OCI-LY1 (cell line): ENCODE measurements around the gene PUM1.
"Not testable (repeated sequence)": the region's sequence is repeated elsewhere in the genome, so short reads cannot be mapped to it uniquely, and the experiment has no call there.

Experiments used
- H2AFZ ChIP-seq: fragments of 200-600 bp; sonication (generic), shearing (Covaris generic); 2 replicates; pipeline ENCODE4 v1.6.0; 2014; ENCODE audit warnings: antibody characterized with exemption, mild to moderate bottlenecking, low read length
- H3F3A ChIP-seq: fragments of 200-600 bp; sonication (generic), shearing (Covaris generic); 2 replicates; pipeline ENCODE4 v1.6.0; 2014; ENCODE audit warnings: mild to moderate bottlenecking, antibody characterized with exemption, low read length, moderate library complexity; ENCODE audit not compliant: insufficient read depth
- H3K27ac ChIP-seq: fragments of 200-600 bp; sonication (generic); 2 replicates; pipeline ENCODE4 v1.5.1; 2014; ENCODE audit warnings: low read length, mixed run types, mild to moderate bottlenecking, low read depth; ENCODE audit not compliant: poor library complexity, severe bottlenecking
- H3K27me3 ChIP-seq: fragments of 200-600 bp; sonication (generic); 2 replicates; pipeline ENCODE4 v1.6.0; 2014; ENCODE audit warnings: antibody characterized with exemption, mild to moderate bottlenecking, low read length, moderate library complexity; ENCODE audit not compliant: insufficient read depth
- H3K36me3 ChIP-seq: fragments of 200-600 bp; sonication (generic); 2 replicates; pipeline ENCODE4 v1.6.1; 2014; ENCODE audit warnings: mild to moderate bottlenecking, antibody characterized with exemption, low read length, moderate library complexity, mixed read lengths; ENCODE audit not compliant: insufficient read depth
- H3K4me1 ChIP-seq: fragments of 200-600 bp; sonication (generic); 2 replicates; pipeline ENCODE4 v1.5.1; 2014; ENCODE audit warnings: mild to moderate bottlenecking, low read length, moderate library complexity; ENCODE audit not compliant: insufficient read depth, severe bottlenecking
- H3K4me2 ChIP-seq: fragments of 200-600 bp; sonication (generic), shearing (Covaris generic); 2 replicates; pipeline ENCODE4 v1.6.1; 2014; ENCODE audit warnings: low read length
- H3K4me3 ChIP-seq: fragments of 200-600 bp; sonication (generic); 2 replicates; pipeline ENCODE4 v1.5.1; 2014; ENCODE audit warnings: low read length, low read depth, mild to moderate bottlenecking, mixed read lengths; ENCODE audit not compliant: poor library complexity, severe bottlenecking
- H3K79me2 ChIP-seq: fragments of 200-600 bp; shearing (Covaris generic); 2 replicates; pipeline ENCODE4 v1.6.1; 2016; ENCODE audit warnings: mixed run types, low read length, mixed read lengths; ENCODE audit not compliant: insufficient read depth
- H3K9ac ChIP-seq: fragments of 200-600 bp; sonication (generic), shearing (Covaris generic); 2 replicates; pipeline ENCODE4 v1.6.1; 2014; ENCODE audit warnings: mild to moderate bottlenecking, low read length, mixed read lengths
- H3K9me2 ChIP-seq: fragments of 200-600 bp; sonication (generic), shearing (Covaris generic); 2 replicates; pipeline ENCODE4 v1.6.1; 2014; ENCODE audit warnings: low read depth, mild to moderate bottlenecking, low read length, mixed read lengths
- H3K9me3 ChIP-seq: fragments of 200-600 bp; shearing (Covaris generic); 2 replicates; pipeline ENCODE4 v1.6.1; 2014; ENCODE audit warnings: low read length, mixed read lengths
- H4K20me1 ChIP-seq: fragments of 200-600 bp; sonication (generic), shearing (Covaris generic); 2 replicates; pipeline ENCODE4 v1.6.0; 2016; ENCODE audit warnings: mild to moderate bottlenecking, low read length; ENCODE audit not compliant: insufficient read depth
- EZH2 ChIP-seq: fragments of 200-600 bp; sonication (generic), shearing (Covaris generic); IDR thresholded peaks from 2 replicates; pipeline ENCODE4 v1.8.0; 2017; ENCODE audit warnings: borderline replicate concordance, mixed run types, mild to moderate bottlenecking, antibody characterized with exemption, low read length, moderate library complexity, mixed read lengths
- TF ChIP-seq, protein P1 (sequence below): fragments of 200-600 bp; sonication (generic), shearing (Covaris generic); IDR thresholded peaks from 2 replicates; pipeline ENCODE4 v1.5.1; 2017; ENCODE audit warnings: mild to moderate bottlenecking, antibody characterized with exemption, low read length, moderate library complexity, mixed read lengths

PUM1 gene

DNA sequence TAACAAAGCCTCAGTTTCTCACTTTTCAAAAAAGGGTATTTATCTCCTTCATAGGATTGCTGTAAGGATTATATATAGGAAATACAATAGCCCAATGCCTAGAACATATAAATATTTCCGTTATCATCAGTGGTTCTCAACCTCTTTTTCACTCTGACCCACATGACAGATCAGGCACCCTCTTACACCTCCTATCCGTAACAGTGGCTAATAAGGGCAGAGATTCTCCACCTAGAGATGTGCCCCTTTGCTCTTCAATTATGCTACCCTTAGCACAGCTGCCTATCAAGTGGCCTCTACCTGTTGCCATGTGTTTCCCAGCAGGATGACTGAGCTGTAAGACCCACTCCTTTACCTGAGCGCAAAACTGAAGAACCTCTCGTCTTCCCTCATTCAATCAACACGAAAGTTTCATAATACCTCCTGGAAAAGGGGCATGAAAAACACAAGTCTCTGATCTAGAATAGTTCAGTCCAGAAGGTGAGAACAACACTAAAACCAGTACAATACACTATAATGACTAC, 10.5 kb downstream of the PUM1 start:
- Histone ChIP-seq H3K4me2 (no peak overlapping the region), H3K9me3 (no peaks in the 10 kb centered on the region), H3K27me3 (no peaks in the 10 kb centered on the region), H3K4me1 (peaks cover 2% of the 10 kb centered on the region), H3K4me3 (no peak overlapping the region), H3K27ac (no peak overlapping the region), H2AFZ (no peak overlapping the region), H4K20me1 (peaks cover 3% of the 10 kb centered on the region; the same call in 1 of the 2 replicates), H3K79me2 (peaks cover 95% of the 10 kb centered on the region), H3F3A (no peaks in the 10 kb centered on the region), H3K9me2 (no peaks in the 10 kb centered on the region), H3K9ac (no peak overlapping the region), H3K36me3 (peaks cover 81% of the 10 kb centered on the region)
- TF ChIP-seq, protein P1, sequence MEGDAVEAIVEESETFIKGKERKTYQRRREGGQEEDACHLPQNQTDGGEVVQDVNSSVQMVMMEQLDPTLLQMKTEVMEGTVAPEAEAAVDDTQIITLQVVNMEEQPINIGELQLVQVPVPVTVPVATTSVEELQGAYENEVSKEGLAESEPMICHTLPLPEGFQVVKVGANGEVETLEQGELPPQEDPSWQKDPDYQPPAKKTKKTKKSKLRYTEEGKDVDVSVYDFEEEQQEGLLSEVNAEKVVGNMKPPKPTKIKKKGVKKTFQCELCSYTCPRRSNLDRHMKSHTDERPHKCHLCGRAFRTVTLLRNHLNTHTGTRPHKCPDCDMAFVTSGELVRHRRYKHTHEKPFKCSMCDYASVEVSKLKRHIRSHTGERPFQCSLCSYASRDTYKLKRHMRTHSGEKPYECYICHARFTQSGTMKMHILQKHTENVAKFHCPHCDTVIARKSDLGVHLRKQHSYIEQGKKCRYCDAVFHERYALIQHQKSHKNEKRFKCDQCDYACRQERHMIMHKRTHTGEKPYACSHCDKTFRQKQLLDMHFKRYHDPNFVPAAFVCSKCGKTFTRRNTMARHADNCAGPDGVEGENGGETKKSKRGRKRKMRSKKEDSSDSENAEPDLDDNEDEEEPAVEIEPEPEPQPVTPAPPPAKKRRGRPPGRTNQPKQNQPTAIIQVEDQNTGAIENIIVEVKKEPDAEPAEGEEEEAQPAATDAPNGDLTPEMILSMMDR, result no peak
- no peak for TF ChIP-seq EZH2

DNA sequence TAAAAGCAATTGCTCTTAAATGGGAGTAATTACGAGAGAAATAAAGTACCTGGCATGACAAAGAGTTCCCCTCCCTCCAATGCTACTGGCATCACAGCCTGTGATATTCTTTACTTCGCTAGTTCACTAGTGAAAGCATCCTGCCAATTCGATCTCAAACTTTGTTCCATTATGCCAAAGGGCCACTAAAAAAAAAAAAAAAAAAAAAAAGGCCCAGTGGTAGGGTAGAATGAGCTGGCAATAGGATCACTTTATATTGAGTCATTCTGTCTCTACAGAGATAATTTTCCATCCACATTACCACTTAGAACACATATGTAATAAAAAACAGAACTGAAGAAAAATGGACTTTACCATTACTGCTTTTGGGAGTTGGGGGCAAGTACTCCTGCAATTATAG, 11.2 kb downstream of the PUM1 start:
- no peaks in the 10 kb centered on the region for H3K9me2 ChIP-seq
- no peak overlapping the region for H3K4me3 ChIP-seq
- H3K79me2 ChIP-seq, result peaks cover 95% of the 10 kb centered on the region
- H3F3A ChIP-seq, result no peaks in the 10 kb centered on the region
- no peak overlapping the region for H3K27ac ChIP-seq
- H3K4me2 ChIP-seq, result no peak overlapping the region
- TF ChIP-seq EZH2, result no peak
- TF ChIP-seq, protein P1, result no peak
- peaks cover 6% of the 10 kb centered on the region for H3K4me1 ChIP-seq
- peaks cover 3% of the 10 kb centered on the region; the same call in 1 of the 2 replicates for H4K20me1 ChIP-seq
- no peak overlapping the region for H2AFZ ChIP-seq
- H3K36me3 ChIP-seq, result peaks cover 76% of the 10 kb centered on the region
- no peaks in the 10 kb centered on the region for H3K9me3 ChIP-seq
- H3K9ac ChIP-seq, result no peak overlapping the region
- H3K27me3 ChIP-seq, result no peaks in the 10 kb centered on the region

DNA sequence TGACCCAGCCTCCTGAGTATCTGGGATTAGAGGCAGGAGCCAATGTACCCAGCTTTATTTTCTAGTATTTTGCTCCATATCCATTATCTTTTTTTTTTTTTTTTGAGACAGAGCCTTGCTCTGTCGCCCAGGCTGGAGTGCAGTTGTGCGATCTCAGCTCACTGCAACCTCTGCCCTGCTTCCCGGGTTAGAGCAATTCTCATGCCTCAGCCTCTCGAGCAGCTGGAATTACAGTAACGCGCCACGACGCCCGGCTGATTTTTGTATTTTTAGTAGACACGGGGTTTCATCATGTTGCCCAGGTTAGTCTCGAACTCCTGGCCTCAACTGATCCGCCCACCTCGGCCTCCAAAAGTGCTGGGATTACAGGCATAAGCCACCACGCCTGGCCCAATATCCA, 12.9 kb downstream of the PUM1 start:
- not testable (repeated sequence) for H3K27ac ChIP-seq, H3K9ac ChIP-seq, H3F3A ChIP-seq, H3K9me3 ChIP-seq, H3K4me2 ChIP-seq, H3K9me2 ChIP-seq, H2AFZ ChIP-seq, H4K20me1 ChIP-seq, H3K27me3 ChIP-seq, H3K4me3 ChIP-seq, H3K4me1 ChIP-seq
- peaks cover 95% of the 10 kb centered on the region for H3K79me2 ChIP-seq
- peaks cover 62% of the 10 kb centered on the region for H3K36me3 ChIP-seq

DNA sequence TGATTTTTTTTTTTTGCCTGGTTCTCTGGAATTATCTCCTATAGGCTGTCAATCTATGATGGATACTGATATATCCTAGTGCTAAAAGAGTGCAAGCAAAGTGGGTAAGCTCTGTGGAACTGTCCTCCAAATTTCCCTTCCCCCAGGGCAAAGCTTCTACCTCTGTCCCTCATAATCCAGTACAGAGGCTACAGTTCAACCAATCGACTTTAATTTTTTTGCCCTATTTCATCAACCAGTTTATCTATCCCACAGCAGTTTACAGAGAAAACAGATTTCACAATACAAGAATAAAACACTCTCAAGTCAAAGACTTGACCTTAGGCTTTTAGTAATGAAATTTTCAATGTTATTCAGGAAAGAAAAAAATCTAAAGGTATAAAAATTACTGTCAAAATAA, 13.9 kb downstream of the PUM1 start:
- peaks cover 8% of the 10 kb centered on the region for H3K4me1 ChIP-seq
- peaks cover 5% of the 10 kb centered on the region; the same call in 1 of the 2 replicates for H4K20me1 ChIP-seq
- no peak overlapping the region for H3K27ac ChIP-seq

DNA sequence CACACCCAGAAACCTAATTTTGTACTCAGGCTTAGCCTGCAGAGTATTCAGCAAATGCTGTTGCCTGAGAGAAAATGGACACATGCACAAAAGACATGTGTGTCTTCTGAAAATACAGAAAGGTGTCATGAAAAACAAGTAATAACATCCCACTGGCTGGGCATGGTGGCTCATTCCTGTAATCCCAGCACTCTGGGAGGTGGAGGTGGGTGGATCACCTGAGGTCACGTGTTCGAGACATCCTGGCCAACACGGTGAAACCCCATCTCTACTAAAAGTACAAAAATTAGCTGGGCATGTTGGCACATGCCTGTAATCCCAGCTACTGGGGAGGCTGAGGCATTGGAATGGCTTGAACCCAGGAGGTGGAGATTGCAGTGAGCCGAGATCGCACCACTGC, 18.0 kb downstream of the PUM1 start:
- H3F3A ChIP-seq, H3K4me2 ChIP-seq, H3K4me3 ChIP-seq, H3K9me3 ChIP-seq, H3K9ac ChIP-seq, H4K20me1 ChIP-seq, H2AFZ ChIP-seq, H3K9me2 ChIP-seq, H3K27me3 ChIP-seq: not testable (repeated sequence)
- peaks cover 98% of the 10 kb centered on the region for H3K79me2 ChIP-seq
- peaks cover 13% of the 10 kb centered on the region for H3K4me1 ChIP-seq
- H3K27ac ChIP-seq, result peak overlapping the region; percentile 12
- peaks cover 67% of the 10 kb centered on the region for H3K36me3 ChIP-seq

More for the DNA sequence above, 13.9 kb downstream of the PUM1 start:
- Histone ChIP-seq H3K4me3 (no peak overlapping the region), H3K79me2 (peaks cover 95% of the 10 kb centered on the region), H3K9me2 (no peaks in the 10 kb centered on the region), H3K4me2 (no peak overlapping the region), H3K9ac (no peak overlapping the region), H3K36me3 (peaks cover 64% of the 10 kb centered on the region), H3K27me3 (no peaks in the 10 kb centered on the region), H2AFZ (no peak overlapping the region), H3K9me3 (no peaks in the 10 kb centered on the region), H3F3A (no peaks in the 10 kb centered on the region)
- no peak for TF ChIP-seq EZH2
- TF ChIP-seq, protein P1, result no peak
